Amygdala (tissue), 56 donors: ENCODE results near the gene PARVB.

Experiments used
- DNase-seq, 56 donors: peaks; one replicate each; lab custom pipeline; 2025; lab: John Stamatoyannopoulos, UW

PARVB gene

DNA sequence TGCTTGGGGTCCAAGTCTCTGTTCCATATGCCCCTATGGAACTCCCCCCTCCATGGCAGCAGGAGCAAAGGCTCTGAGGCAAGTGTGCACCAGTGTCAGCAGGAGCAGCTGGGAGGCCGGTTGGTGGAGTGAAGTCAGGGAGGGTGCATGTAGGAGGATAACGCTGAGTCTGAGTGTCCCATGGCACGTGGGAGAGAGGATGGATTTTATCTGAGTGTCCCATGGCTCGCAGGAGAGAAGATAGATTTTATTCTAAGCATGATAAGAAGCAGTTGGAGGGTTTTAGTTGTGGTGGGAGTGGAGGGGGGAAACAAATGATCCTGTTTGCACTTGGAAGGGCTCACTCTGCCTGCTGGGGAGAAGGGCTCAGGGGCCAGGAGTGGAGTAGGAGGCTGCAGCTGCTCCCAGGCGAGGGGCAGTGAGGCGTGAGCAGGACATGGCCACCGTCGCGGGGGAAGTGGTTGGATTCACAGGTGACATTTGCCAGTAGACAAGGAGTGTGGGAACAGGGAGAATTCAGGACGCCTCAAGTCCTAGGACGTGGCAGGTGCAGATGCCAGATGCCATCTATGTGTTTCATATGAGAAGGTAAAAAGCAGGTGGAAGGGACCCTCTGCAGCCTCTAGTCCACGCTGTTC, 123.0 kb downstream of the PARVB start:
- DNase-seq, result no peak

GRCh38 chr22:44147821-44148574, 123.9 kb downstream of the PARVB start:
- DNase-seq, result no peak

DNA sequence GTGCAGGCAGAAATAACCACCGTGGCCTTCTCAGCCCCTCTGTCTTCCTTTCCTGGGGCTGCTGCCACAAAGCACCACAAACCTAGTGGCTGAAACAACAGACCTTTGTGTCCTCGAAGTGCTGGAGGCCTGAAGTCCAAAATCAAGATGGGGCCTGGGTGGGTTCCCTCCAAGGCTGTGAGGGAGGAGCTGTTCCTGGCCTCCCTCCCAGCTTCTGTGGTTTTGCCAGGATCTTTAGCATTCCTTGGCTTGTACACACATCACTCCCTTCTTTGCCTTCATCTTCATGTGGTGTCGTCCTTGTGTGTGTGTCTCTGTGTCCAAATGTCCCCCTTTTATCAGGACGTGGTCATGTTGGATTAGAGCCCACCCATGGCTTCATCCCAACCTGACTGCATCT, 127.6 kb downstream of the PARVB start:
- DNase-seq, result no peak

DNA sequence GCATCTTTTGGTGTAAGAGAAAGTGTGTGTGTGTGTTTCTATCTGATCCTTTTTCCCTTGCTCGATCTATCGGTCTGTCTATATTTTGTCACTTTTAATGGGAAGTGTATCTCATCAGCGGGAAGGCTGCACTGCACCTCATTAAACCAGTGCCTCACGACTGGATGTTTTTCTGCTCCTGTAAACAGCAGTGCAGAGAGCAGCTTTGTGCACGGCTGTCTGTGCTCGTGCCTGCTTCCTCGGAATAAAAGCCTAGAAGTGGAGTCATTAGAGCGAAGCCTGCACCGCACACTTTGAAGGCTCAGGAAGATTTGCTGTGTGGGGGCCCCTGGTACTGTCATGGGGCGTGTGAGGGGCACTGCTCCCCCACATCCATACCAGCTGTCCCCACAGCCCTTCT, 129.6 kb downstream of the PARVB start:
- DNase-seq, result no peak

DNA sequence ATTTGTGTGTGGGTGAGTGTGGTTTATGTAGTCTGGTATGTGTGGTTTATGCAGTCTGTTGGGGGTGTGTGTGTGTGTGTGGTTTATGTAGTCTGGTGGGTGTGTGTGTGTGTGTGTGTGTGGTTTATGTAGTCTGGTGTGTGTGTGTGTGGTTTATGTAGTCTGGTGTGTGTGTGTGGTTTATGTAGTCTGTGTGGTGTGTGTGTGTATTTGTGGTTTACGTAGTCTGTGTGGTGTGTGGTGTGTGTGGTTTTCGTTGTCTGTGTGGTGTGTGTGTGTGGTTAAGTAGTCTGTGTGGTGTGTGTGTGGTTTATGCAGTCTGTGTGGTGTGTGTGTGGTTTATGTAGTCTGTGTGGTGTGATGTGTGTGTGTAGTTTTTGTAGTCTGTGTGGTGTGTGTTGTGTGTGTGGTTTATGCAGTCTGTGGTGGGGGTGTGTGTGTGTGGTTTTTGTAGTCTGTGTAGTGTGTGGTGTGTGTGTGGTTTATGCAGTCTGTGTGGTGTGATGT, 130.4 kb downstream of the PARVB start:
- no peak for DNase-seq

GRCh38 chr22:44155115-44155514, 131.0 kb downstream of the PARVB start:
- no peak for DNase-seq

GRCh38 chr22:44157916-44158618, 134.0 kb downstream of the PARVB start:
- no peak for DNase-seq

DNA sequence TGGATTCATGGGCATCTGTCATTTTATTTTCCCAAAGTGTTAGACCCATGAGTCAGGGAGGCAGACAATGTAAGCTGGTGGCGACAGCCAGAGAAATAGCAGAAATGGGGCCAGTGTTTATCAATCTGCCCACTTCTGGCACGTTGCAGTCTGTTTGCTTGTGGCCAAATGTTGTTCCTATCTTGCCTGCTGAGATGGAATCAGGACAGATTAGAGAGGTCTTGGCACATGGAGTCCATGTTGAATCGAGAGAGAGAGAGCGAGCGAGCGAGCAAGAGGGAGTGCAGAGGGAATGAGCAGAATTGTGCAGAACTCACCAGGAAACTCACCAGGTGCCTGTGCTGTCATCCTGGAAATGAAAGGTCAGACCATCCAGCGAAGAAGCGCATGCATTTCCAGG, 134.7 kb downstream of the PARVB start:
- peak in 1 of 56 donors; percentile 8 for DNase-seq

DNA sequence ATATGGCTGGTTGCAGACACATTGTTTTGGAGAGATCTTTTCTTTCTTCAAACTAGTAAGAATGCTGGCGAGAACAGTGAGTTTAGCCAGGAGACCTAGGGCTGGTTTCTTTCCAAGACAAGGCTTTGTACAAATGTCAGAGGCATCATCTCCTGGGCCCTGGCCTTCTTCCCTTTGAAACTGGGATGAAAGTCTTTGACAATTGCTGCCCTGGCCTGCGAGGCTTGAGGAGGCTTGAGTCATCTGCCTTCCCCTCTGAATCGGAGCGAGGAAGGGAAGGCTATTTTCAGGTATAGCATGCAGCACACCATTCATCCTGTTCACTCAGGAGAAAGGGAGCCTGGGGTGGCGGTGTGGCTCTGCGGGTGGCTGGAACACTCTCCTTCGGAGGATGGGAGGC, 135.1 kb downstream of the PARVB start:
- DNase-seq, result no peak

DNA sequence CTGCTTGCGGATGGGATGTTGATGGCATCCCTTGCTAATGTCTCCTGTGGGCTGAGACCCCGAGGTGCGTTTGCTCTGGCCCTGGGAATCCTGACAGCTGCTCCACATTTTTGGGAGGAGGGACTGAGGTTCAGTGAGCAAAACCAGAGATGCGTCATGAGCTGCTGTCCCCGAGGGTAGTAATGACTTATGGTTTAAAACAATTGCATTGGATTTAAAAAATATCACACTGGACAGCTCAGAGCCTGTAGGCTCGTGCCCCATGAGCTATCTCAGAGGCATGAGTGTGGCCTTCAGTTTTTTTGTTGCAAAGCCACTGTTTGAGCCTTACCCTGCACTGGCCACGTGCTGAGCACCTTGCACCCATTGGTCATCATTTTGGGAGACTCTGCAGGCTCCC, 135.7 kb downstream of the PARVB start:
- DNase-seq, result no peak

- no peak for DNase-seq
These were observed 136.3 kb downstream of the PARVB start for GRCh38 chr22:44160421-44160820.

- no peak for DNase-seq
These were observed 137.6 kb downstream of the PARVB start for GRCh38 chr22:44161673-44162072.

DNA sequence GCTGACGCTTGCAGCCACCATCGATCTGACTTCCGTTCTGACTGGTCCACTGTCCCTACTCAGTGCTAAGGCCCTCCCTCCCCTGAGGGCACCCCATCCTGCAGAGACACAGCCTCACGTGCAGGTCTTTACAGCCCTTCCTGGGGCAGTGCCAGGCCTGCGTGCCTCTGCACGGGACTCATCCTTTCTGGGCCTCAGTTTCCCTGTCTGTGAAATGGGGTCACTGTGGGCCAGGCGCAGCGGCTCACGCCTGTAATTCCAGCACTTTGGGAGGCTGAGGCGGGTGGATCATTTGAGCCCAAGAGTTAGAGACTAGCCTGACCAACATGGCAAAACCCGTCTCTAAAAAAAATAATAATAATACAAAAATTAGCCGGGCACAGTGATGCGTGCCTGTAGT, 138.9 kb downstream of the PARVB start:
- DNase-seq, result no peak

- DNase-seq, result no peak
These were observed 139.4 kb downstream of the PARVB start for GRCh38 chr22:44163536-44163935.

DNA sequence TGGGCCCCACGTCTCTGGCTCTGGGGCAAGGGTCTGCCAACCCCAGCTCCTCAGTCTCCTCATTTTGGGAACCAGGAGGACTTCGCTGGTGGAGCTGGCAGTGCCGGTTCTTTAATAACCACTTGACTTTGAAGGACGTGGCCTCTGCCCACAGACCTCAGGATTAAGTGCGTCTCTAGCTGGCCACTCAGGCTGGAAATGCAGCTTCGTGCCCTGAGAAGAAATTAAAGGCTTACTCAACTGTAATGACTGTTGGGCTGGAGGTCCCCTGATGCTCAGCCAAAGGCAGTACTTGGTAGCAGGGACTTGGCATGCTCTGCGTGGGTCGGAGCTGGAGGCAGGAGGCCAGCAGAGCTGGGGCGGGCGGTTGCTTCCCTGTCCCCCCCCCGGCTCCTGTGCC, 139.9 kb downstream of the PARVB start:
- peak in 1 of 56 donors; percentile 31 for DNase-seq

DNA sequence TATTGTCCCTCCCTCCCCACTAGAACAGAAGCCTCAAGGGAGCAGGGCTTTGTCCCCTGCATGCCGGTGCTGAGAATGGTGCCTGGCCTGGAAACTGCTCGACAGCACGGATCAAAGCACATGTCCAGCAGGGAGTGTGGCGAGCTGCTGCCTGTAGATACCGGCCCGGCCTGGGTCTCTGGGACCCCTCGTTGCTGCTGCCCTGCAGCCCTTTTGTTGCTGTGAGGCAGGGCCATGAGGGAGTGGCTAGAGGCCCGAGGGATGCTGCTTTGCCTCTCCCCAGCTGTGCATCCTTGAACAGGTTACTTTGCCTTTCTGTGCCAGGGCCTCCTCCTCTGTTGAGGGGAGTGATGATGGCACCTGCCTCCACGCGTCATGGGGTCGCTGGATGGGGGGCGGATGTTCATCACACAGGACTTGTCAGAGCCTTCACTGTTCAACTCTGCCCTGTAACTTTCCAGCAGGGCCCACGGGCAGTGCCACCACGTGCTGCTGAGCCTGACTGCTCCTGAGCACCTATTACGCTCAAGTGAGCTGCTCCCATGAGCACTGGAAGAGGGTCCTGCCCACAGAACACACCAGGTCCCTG, 141.3 kb downstream of the PARVB start:
- DNase-seq, result no peak

DNA sequence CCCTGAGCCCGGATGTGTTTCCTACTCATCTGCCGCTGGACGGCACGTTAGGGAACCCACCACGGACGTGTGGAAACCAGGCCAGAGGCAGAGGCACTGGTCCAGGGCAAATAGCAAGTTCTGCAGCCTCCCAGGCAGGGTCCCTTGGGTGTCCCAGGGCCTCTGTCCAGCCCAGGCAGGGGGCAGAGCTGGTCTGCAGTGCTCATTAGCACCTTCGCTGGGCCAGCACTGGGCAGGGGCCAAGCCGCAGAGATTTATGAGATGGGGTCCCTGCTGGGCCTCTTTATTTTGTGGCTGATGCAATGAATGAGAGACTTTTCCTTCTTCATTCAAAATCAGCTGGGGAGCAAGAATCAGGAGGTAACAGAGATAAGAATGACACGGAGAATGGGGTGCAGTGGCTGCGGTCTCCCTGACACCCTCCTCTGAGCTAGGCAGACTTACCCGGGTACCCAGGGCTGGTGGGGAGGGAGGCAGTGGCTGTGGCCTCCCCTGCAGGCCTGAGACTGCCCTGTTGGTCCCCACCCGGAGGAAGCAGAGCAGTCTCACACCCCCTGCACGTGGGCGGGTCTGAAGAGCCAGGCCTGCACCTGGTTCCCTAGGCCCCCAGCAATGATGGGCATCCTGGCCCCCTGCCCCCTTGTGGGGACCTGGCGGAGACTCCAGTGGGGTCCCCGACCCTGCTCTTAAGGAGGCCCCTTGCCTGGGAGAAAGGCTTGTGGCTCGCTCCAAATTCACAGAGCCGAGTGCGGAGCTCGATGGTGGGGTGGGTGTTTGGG, 142.6 kb downstream of the PARVB start:
- no peak for DNase-seq

DNA sequence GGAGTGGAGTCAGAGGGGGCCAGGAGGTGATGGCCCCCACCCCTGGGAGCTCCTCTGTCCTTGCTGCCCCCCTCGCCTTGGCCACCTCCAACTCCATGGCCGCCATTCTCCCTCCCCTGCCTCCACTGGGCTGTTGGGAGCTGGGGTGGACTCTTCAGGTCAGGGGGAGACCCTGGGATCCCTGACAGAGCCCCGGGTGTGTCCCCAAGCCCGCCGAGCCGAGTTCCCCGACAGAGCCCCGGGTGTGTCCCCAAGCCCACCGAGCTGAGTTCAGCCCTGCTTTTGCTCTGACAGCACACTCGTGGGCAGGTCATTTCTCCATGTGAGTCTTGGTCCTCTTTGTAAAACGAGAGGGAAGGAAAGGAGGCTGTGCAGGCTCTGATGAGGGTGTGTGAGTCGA, 143.4 kb downstream of the PARVB start:
- no peak for DNase-seq

GRCh38 chr22:44168206-44168605, 144.1 kb downstream of the PARVB start:
- no peak for DNase-seq

- DNase-seq, result no peak
These were observed 146.4 kb downstream of the PARVB start for GRCh38 chr22:44170470-44170869.
